ENCODE measurements around the gene MRPL46.

DNA sequence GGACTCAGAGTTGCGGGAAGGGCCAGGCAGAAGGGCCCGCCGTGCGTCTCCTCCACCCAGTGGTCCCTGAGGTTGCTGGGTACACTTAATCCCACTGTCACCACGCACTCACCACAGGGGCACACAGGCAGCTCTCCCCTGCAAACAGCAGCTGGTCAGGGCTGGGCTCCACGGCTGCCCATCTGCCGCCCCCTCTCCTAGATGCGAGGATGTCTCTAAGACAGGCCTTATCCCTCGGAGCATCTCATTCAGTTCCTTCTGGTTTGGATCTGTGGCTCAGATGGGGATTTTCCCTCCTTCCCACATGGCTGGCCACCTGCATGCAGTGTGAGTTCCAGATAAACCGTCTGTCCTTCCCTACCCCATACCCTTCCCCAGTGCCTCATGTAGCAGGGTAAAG is 26.7 kb upstream of the MRPL46 start:
- no peak for TF ChIP-seq ELF4 (IDR thresholded peaks at IDR 0.05)
- TF ChIP-seq FOXM1 (IDR thresholded peaks at IDR 0.05; ENCODE audit: borderline replicate concordance), result no peak
- no peak for TF ChIP-seq TARDBP (IDR thresholded peaks at IDR 0.05)
- TF ChIP-seq FOXA1 (IDR thresholded peaks at IDR 0.05), result no peak
- no peak for TF ChIP-seq HDGF (IDR thresholded peaks at IDR 0.05; ENCODE audit: borderline replicate concordance)
- TF ChIP-seq ARNT (IDR thresholded peaks at IDR 0.05), result no peak
